HG03139 (cell line): Measurements from ENCODE around the gene NGFR.

ENCODE experiments used
- ATAC-seq: cut with Tn5 transposase; IDR thresholded peaks from one replicate; pipeline ENCODE4 v1.9.1; 2021; ENCODE audit not compliant: unreplicated experiment

The NGFR gene

GRCh38 chr17:49494986-49495841 lies at the start of gene NGFR:
NGFR (plus strand) TSS chr17:49495293; CDS start chr17:49495418, 125 bp downstream.
- no peak for ATAC-seq

- no peak for ATAC-seq
Observed at GRCh38 chr17:49445591-49445990, 49.5 kb upstream of the NGFR start.

GRCh38 chr17:49447628-49448302 lies 47.3 kb upstream of the NGFR start:
- ATAC-seq, result no peak

- no peak for ATAC-seq
Observed at GRCh38 chr17:49450181-49450580, 44.9 kb upstream of the NGFR start.

GRCh38 chr17:49450735-49451134 lies 44.4 kb upstream of the NGFR start:
- ATAC-seq, result no peak

GRCh38 chr17:49452201-49452600 lies 42.9 kb upstream of the NGFR start:
- no peak for ATAC-seq

- ATAC-seq, result no peak
Observed at GRCh38 chr17:49452661-49453060, 42.4 kb upstream of the NGFR start.

- ATAC-seq, result no peak
Observed at GRCh38 chr17:49454050-49454449, 41.0 kb upstream of the NGFR start.

- no peak for ATAC-seq
Observed at GRCh38 chr17:49455272-49455861, 39.7 kb upstream of the NGFR start.

- no peak for ATAC-seq
Observed at GRCh38 chr17:49456183-49456965, 38.7 kb upstream of the NGFR start.

GRCh38 chr17:49457564-49458535 lies 37.2 kb upstream of the NGFR start:
- ATAC-seq, result no peak

GRCh38 chr17:49459401-49459984 lies 35.6 kb upstream of the NGFR start:
- ATAC-seq, result no peak

GRCh38 chr17:49460401-49460800 lies 34.7 kb upstream of the NGFR start:
- no peak for ATAC-seq

GRCh38 chr17:49461580-49461979 lies 33.5 kb upstream of the NGFR start:
- no peak for ATAC-seq

- ATAC-seq, result no peak
Observed at GRCh38 chr17:49464049-49464448, 31.0 kb upstream of the NGFR start.

- ATAC-seq, result no peak
Observed at GRCh38 chr17:49465331-49465903, 29.7 kb upstream of the NGFR start.

GRCh38 chr17:49466436-49466835 lies 28.7 kb upstream of the NGFR start:
- no peak for ATAC-seq

- no peak for ATAC-seq
Observed at GRCh38 chr17:49467175-49467574, 27.9 kb upstream of the NGFR start.

- no peak for ATAC-seq
Observed at GRCh38 chr17:49468811-49469385, 26.2 kb upstream of the NGFR start.
